Measurements from ENCODE around the gene TBC1D2B. TPM values are rescaled to one million over a fixed set of nuclear protein-coding genes. Genes with fewer than 3 reads are reported as not detected.
A peak's percentile ranks its signal among the peaks of the same experiment; 100 is the strongest.

The TBC1D2B gene
- total and polyA plus RNA-seq, 2 experiments from 2014 or later: 6.5 to 16.5 TPM

DNA sequence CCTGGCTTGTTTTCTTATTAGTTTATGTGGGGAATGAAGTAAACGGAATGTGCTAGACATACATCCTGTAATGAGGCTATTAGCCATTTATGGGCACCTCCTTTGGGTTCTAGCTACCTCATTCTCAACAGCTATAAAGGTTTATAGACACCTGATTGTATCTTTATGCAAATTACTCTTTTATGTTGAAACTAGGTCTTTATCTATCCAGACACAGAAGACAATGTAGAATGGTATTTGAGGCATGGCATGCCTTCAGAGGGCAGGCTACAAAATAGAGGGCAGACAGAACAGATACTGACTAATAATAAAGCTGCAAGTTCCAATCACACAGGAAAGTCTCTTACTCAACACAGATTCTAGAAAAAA, 27.1 kb downstream of the TBC1D2B start:
- H3K27ac ChIP-seq: no peak overlapping the region
- DNase-seq (ENCODE audit: low read depth in 1 of 2, low spot score in 1 of 2): no peak

DNA sequence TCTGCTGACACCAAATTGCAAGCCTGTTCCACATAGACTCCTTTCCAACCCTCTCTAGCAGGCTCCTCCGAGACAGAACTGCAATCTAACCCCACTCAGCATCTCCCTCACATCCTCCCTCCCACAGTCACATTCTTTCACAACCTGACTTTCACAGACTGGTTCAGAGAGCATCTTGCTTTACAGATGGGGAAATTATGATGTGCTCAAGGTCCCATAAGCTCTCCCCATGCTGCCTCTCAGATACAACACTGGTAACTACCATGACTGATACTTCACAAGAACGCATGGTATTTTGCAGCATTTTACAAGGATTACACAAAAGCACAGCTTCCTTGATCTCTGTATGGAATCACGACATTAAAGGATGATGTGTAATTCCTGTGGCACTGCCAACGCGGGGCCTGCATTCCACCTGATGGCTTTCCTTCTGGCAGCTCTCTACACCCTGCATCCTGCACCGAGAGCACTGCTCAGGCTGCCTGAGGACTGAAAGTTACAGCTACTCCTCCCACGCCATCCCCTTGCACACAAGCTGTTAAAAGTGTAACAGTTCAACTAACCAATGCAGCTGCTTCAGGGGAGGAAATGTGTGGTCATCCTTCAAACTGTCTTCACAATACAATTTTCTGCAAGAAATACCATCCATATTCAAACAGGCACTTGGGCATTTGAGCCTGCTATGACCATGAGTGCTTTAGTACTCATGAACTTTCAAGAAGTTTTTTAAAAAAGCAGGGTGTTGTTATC, 27.6 kb downstream of the TBC1D2B start:
- DNase-seq (ENCODE audit: low read depth in 1 of 2, low spot score in 1 of 2): peak in 1 of 2 donors; percentile 67
- Histone ChIP-seq H3K36me3 (no peaks in the 10 kb centered on the region), H3K4me1 (ENCODE audit: low read depth) (no peaks in the 10 kb centered on the region), H3K9me3 (ENCODE audit: low read depth) (no peaks in the 10 kb centered on the region), H3K4me3 (no peak overlapping the region), H3K27ac (no peak overlapping the region), H3K27me3 (no peaks in the 10 kb centered on the region)
- TF ChIP-seq CTCF (IDR thresholded peaks at IDR 0.05; ENCODE audit: low read depth, low read length): no peak

More for the DNA sequence above, 27.1 kb downstream of the TBC1D2B start:
- TF ChIP-seq CTCF (IDR thresholded peaks at IDR 0.05; ENCODE audit: low read depth, low read length): no peak
- no peaks in the 10 kb centered on the region for H3K36me3 ChIP-seq
- no peak overlapping the region for H3K4me3 ChIP-seq
- H3K9me3 ChIP-seq (ENCODE audit: low read depth): no peaks in the 10 kb centered on the region
- no peaks in the 10 kb centered on the region for H3K27me3 ChIP-seq
- no peaks in the 10 kb centered on the region for H3K4me1 ChIP-seq (ENCODE audit: low read depth)

DNA sequence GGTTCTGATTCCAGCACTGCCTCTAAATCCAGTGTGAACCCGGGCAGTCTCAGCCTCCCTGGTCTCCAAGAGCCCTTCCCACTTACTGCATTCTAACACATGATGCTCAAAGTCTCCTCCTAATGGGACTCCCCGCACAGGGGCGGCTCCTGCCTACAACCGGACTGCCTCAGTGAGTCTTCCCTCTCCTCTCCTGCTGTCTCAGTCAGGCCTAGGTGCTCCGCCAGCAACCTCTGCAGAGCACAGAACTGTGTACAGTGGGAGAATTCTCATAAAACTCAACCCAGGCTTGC, 28.9 kb downstream of the TBC1D2B start:
- Histone ChIP-seq H3K9me3 (ENCODE audit: low read depth) (no peaks in the 10 kb centered on the region), H3K27me3 (no peaks in the 10 kb centered on the region), H3K4me3 (no peak overlapping the region), H3K36me3 (no peaks in the 10 kb centered on the region), H3K4me1 (ENCODE audit: low read depth) (no peaks in the 10 kb centered on the region), H3K27ac (no peak overlapping the region)
- DNase-seq (ENCODE audit: low read depth in 1 of 2, low spot score in 1 of 2): no peak
- TF ChIP-seq CTCF (IDR thresholded peaks at IDR 0.05; ENCODE audit: low read depth, low read length): no peak

DNA sequence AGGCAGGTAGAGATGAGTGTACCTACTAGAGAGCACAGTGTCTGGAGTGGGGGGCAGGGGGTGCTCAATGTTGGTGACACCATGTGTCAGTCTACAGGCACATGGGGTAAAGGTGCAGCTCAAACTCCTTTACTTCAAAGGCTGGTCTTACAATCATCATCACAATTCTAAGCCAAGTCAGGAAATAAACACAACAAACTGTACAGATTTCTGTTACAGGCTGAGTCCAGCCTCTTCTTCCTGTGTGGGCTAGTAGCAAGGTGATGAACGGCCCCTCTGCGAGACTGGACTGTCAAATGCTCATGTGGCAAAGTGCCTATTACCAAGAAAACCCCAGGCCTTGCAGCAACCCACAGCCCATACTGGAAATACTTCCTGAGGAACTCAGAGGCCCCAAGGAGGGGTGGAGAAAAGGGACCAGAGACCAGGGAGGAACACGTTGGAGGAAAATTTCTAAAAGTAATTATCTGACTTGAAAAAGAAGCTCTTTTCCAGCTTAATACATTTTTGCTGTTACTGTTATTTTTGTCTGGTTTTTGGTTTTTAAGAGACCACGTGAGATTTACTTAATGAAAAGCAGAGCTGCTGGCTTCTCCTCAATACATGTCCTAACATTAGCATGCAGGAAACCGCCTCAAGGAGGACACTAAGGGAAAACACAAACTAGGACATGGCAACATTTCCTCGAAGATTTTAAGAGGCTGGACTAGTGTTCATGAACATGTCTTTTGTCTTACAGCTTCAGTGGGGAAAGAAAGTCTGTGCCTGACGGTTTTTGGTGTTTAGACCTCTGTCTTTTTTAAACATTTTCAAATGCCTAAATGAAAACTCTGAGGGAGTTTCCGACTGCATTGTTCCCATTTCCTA, 29.5 kb downstream of the TBC1D2B start:
- no peaks in the 10 kb centered on the region for H3K27me3 ChIP-seq
- TF ChIP-seq CTCF (IDR thresholded peaks at IDR 0.05; ENCODE audit: low read depth, low read length): no peak
- H3K9me3 ChIP-seq (ENCODE audit: low read depth): no peaks in the 10 kb centered on the region
- no peak overlapping the region for H3K27ac ChIP-seq
- H3K4me1 ChIP-seq (ENCODE audit: low read depth): no peaks in the 10 kb centered on the region
- DNase-seq (ENCODE audit: low read depth in 1 of 2, low spot score in 1 of 2): peak; percentile 8 to 81
- no peak overlapping the region for H3K4me3 ChIP-seq
- H3K36me3 ChIP-seq: no peaks in the 10 kb centered on the region

DNA sequence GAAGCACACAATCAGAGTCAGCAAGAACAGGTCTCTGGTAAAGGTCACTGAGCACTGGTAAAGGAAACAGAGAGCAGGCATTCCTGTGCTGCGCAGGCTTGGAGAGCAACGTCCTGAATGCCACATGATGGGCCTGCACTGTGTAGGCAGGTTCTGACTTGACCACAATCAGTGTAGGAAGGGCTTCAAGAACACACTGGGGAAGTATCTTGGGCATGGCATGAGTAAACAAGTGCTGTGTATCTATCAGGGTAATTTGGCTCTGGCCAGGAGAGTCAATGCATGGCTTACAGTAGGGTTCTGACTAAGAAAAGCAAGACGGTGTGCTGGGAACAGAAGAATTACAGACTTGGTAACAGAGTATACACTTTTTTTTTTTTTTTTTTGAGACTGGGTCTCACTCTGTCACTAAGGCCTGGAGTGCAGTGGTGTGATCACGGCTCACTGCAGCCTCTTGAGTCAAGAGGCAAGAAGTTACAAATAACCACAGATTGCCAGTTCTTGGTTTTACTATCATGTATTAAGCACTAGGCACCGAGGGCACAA, 30.6 kb downstream of the TBC1D2B start:
- no peaks in the 10 kb centered on the region for H3K4me1 ChIP-seq (ENCODE audit: low read depth)
- no peaks in the 10 kb centered on the region for H3K36me3 ChIP-seq
- H3K9me3 ChIP-seq (ENCODE audit: low read depth): no peaks in the 10 kb centered on the region
- no peak for TF ChIP-seq CTCF (IDR thresholded peaks at IDR 0.05; ENCODE audit: low read depth, low read length)
- no peak for DNase-seq (ENCODE audit: low read depth in 1 of 2, low spot score in 1 of 2)
- no peak overlapping the region for H3K27ac ChIP-seq
- H3K4me3 ChIP-seq: no peak overlapping the region
- H3K27me3 ChIP-seq: no peaks in the 10 kb centered on the region
